Stimulated activated CD8-positive, alpha-beta memory T cell treated with anti-CD3 and anti-CD28 coated beads, Interleukin-7, amount 100 ng/mL, for 4 hours (primary cell): ENCODE data around the gene NRAP.

Source experiments
- DNase-seq, 2 donors: peaks; one replicate each; pipeline ENCODE4 v3.0.0-alpha.2; 2020; ENCODE audit warnings: low read depth in 2 of 2

The NRAP gene

GRCh38 chr10:113663908-113664307 lies at the start of gene NRAP:
TSS of gene NRAP (minus strand) at chr10:113664041. CDS start at chr10:113663882, 159 bp downstream.
- DNase-seq: no peak

GRCh38 chr10:113713640-113713982 lies 49.8 kb upstream of the NRAP start:
- no peak for DNase-seq

DNA sequence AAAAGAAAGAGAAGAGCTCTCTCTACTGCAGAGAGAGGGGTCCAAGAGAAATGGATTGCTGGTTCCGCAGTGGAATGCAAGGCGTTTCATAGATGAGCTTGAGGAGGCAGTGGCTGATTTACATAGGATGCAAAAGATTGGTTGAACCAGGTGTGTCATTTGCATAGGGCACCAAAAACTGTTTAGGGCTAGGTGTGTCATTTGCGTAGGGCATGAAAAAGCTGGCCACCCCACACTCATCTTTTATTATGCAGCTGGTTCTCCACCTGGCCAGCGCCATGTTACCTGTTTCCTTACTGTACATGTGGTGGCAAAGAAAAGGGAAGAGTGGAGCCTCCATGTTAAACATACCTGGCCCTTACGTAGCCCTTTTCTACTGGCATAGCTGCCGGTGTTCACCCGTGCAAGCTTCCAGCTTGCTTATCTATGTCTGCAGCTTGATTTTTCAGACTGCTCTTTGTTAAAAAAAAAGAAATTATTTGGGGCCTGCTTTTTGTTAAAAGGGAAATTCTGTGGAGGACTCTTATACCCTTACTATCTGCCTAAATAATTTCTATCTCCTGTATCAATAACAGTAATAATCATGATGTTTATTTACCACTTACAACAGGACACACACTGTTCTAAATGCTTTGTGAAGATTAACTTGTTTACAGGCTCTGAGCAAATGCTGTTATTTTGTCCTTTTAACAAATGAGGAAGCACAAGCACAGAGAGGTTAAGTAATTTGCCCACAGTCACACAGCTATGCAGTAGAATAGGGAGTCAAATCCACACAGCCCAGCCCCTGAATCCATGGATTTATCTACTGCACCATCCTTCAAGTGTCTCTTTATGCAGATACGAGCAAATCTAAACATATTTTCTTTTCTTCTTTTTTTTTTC lies 49.2 kb upstream of the NRAP start:
- DNase-seq: no peak

DNA sequence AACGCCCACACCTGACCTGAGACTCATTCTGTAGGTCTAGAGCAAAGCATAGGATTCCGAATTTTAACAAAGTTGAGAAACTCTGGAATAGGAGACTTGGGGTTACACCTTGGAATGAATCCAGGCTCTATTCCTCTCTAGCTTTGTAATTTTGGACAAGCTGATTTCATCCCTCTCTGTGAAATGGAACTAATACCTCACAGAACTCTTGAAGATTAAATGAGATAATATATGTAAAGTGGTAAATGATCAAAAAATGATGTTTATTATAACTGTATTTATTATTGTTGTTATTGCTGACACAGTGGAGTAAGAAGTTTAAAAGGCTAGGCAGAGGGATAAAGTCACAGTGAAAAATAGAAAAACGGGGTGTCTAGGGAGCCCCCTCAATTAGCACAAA lies 48.2 kb upstream of the NRAP start:
- DNase-seq: no peak

GRCh38 chr10:113711142-113711541 lies 47.3 kb upstream of the NRAP start:
- no peak for DNase-seq

- no peak for DNase-seq
These were observed 45.5 kb upstream of the NRAP start for GRCh38 chr10:113709221-113709838.

- DNase-seq: no peak
These were observed 44.8 kb upstream of the NRAP start for GRCh38 chr10:113708640-113709039.

DNA sequence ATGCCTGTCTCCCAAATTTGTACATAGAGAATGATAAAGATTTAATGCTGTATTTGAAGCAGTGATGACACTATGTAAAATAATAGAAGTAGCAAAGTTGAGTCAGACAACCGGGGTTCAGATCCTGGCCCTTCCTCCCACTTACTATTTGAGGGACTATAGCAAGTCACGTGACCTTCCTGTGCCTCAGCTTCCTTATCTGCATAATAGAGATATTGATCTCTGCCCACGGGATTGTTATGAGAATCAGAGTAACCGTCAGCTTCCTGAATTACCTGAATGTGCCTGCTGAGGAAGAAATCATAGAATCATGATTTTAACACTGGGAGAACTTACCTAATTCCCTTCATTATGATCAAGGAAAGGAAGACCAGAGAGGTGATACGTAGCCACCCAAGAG lies 42.8 kb upstream of the NRAP start:
- DNase-seq: no peak

DNA sequence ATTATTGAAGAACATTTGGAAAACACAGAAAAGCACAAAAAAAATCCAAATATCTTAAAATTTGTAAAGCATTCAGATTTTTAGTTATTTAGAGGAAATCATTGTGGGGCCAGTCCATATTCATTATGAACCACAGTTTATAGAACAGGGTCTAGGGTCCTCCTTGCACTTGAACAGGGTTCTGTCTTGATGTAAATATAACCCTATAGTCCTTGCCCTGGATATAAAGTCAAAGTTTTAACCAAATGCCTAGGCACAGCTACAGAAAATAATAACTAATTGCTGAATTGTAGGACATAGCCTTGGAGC lies 41.5 kb upstream of the NRAP start:
- DNase-seq: no peak

DNA sequence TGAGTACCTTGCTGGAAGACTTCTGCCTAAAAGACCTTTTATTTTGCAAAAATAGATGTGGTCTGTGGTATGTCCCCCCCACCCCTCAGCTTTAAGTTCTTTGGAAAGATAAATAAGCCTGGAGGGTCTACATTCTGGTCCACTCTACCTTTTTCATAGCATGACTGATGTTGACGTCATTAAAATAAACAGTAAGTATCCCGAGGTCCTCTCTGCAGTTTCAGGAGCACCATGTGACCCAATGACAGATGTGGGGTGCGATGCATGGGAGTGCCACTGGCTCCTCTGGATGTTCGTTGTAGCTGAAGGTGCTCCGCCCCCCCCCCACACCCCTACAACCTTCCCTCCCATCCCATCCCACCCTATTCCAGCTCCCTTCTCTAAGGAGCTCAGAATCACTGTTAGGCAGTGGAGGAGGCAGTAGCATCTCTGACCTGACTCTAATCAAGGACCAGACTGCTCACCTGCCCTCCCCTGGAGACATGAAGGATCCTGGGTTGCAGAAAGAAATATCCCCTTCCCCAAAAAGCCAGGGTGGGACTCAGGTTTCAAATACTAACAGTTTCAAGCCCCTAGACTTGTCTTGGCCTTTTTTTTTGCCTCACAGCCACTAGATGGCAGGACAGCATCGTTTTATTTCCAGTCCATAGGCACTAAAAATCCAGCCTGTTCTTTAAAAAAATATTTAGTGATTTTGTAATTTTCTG lies 40.9 kb upstream of the NRAP start:
- no peak for DNase-seq

GRCh38 chr10:113697595-113697994 lies 33.8 kb upstream of the NRAP start:
- no peak for DNase-seq

DNA sequence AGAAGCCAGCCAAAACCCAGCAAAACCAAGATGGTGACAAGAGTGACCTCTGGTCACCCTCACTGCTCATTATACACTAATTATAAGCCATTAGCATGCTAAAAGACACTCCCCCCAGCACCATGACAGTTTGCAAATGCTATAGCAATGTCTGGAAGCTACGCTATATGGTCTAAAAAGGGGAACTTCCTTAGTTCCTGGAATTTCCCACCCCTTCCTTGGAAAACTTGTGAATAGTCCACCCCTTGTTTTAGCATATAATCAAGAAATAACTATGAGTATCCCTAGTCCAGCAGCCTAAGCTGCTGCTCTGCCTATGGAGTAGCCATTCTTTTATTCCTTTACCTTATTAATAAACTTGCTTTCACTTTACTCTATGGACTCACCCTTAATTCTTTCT lies 31.9 kb upstream of the NRAP start:
- DNase-seq: no peak

- DNase-seq: no peak
These were observed 29.5 kb upstream of the NRAP start for GRCh38 chr10:113693348-113693747.

GRCh38 chr10:113692271-113692670 lies 28.4 kb upstream of the NRAP start:
- DNase-seq: no peak

- no peak for DNase-seq
These were observed 27.5 kb upstream of the NRAP start for GRCh38 chr10:113691381-113691780.

DNA sequence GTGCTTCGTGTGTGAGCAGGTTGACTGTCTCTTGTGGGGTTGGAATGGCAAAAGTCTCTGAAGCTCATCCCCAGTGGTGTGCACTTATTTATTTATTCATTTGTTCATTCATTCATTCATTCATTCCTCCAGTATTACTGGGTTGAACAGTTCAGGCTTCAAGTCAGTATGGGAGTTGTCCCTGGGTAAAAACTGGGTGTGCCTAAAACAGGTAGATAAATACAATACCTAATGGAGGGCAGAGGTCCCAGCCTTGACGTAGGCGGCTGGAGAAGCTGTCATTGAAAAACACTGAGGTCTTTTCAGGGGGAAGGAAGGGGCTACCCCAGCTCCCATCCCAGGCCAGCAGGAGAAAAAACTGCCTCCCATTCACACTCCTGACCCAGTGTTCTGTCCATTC lies 26.9 kb upstream of the NRAP start:
- DNase-seq: no peak

DNA sequence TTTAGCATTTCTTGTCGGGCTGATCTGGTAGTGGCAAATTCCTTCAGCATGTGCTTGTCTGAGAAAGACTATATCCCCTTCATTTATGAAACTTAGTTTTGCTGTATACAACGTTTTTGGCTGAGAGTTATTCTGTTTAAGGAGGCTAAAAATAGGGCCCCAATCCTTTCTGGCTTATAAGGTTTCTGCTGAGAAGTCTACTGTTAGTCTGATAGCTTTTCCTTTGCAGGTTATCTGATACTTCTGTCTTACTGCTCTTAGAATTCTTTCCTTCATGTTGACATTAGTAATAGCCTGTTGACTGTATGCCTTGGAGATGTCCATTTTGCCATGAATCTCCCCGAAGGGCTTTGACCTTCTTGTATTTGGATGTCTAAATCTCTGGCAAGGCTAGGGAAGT lies 25.7 kb upstream of the NRAP start:
- DNase-seq: no peak

DNA sequence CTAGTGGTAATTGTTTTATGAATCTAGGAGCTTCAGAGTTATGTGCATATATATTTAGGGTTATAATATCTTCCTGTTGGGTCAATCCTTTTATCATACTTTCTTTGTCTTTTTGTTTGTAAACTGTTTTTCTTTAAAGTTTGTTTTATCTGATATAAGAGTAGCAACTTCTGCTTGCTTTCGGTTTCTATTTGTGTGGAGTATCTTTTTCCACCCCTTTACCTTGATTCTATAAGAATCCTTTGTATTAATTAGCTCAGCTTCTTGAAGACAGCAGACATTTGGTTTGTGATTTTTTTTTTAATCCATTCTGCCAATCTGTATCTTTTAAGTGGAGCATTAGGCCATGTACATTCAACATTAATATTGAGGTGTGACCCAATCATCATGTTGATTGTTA lies 25.2 kb upstream of the NRAP start:
- DNase-seq: no peak

GRCh38 chr10:113687037-113687436 lies 23.2 kb upstream of the NRAP start:
- no peak for DNase-seq

DNA sequence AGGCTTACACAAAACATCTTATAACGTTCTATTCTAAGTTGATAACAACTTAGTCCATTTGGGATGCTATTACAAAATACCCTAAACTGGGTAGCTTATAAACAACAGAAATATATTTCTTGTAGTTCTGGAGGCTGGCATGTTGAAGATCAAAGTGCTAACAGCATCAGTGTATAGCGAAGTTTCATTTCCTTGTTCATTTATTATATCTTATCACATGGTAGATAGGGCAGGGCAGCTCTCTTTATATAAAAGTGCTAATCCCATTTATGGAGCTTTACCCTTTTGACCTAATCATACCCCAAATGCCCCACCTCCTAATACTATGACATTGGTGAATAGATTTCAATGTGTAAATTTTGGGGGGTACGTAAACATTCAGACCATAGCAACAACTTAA lies 22.2 kb upstream of the NRAP start:
- no peak for DNase-seq

GRCh38 chr10:113683300-113683699 lies 19.5 kb upstream of the NRAP start:
- no peak for DNase-seq

- DNase-seq: peak in 1 of 2 donors; percentile 3
These were observed 18.0 kb upstream of the NRAP start for GRCh38 chr10:113681533-113682470.
